Fibroblast of mammary gland (primary cell): Measurements from ENCODE around the gene SAPCD2.

Experiments
- DNase-seq: peaks from one replicate; pipeline ENCODE4 v3.0.0-alpha.2; 2010; ENCODE audit warnings: low read depth
- H3K4me3 ChIP-seq: 2 replicates; pipeline ENCODE4 v1.5.1; 2011; ENCODE audit warnings: low read depth, mild to moderate bottlenecking, low read length, moderate library complexity; ENCODE audit not compliant: control insufficient read depth
- TF ChIP-seq, protein P1 (sequence below): conservative IDR thresholded peaks from 2 replicates; pipeline ENCODE4 v1.5.1; 2011; ENCODE audit warnings: low read depth, low read length, inconsistent platforms; ENCODE audit not compliant: control insufficient read depth, insufficient read depth

SAPCD2 gene

DNA sequence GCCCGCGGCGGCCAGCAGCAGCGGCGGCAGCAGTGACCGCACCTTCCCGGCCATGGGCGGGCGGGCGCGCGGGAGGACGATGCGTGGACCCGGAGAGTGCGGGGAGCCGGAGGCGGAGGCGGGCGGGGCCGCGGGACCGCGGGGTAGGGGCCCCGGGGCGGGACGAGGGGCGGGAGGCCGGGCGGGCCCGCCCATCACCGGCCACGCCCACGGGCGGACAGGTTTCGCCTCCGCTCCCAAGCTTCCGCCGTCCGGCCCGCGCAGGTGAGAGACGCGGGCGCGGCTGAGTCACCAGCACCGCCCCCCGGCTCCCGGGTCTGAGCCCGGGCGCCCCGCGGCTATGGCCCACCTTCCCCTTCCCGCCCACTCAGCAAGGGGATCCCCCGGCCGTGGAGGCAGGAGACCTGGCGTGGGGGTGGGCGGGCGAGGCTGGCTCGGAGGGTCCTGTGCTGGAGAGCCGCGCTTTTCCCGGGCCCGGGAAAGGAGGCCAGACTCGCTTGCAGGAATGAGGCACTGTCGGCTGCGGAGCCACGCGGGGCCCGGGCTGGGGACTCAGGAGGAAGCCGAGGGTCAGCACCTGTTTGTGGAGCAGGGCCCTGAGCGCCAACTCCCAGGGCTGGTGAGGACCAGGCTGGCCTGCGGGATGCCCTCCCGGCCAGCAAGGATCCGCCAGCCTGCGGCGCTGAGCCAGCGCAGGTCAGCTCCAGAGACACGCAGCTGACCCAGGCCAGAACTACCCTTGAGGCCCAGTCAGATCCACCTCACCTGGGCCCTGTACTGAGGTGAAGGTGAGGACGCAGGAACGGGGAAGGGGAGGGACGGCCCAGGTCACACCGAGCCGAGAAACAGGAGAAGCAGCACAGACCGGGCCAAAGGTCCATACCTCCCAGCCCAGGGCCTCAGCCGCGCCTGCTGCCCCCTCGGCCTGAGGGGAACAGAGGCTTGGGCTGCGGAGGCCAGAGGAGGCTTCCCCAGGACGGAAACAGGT is 16.1 kb downstream of the SAPCD2 start, which contains the start of gene ENTPD2:
Gene ENTPD2 (minus strand): TSS at position 118 of the 988 bp plus-strand sequence. CDS start 64 bp downstream, at position 54.
- TF ChIP-seq, protein P1, sequence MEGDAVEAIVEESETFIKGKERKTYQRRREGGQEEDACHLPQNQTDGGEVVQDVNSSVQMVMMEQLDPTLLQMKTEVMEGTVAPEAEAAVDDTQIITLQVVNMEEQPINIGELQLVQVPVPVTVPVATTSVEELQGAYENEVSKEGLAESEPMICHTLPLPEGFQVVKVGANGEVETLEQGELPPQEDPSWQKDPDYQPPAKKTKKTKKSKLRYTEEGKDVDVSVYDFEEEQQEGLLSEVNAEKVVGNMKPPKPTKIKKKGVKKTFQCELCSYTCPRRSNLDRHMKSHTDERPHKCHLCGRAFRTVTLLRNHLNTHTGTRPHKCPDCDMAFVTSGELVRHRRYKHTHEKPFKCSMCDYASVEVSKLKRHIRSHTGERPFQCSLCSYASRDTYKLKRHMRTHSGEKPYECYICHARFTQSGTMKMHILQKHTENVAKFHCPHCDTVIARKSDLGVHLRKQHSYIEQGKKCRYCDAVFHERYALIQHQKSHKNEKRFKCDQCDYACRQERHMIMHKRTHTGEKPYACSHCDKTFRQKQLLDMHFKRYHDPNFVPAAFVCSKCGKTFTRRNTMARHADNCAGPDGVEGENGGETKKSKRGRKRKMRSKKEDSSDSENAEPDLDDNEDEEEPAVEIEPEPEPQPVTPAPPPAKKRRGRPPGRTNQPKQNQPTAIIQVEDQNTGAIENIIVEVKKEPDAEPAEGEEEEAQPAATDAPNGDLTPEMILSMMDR: no peak
- DNase-seq: no peak
- H3K4me3 ChIP-seq: no peak within 1 kb of the TSS

DNA sequence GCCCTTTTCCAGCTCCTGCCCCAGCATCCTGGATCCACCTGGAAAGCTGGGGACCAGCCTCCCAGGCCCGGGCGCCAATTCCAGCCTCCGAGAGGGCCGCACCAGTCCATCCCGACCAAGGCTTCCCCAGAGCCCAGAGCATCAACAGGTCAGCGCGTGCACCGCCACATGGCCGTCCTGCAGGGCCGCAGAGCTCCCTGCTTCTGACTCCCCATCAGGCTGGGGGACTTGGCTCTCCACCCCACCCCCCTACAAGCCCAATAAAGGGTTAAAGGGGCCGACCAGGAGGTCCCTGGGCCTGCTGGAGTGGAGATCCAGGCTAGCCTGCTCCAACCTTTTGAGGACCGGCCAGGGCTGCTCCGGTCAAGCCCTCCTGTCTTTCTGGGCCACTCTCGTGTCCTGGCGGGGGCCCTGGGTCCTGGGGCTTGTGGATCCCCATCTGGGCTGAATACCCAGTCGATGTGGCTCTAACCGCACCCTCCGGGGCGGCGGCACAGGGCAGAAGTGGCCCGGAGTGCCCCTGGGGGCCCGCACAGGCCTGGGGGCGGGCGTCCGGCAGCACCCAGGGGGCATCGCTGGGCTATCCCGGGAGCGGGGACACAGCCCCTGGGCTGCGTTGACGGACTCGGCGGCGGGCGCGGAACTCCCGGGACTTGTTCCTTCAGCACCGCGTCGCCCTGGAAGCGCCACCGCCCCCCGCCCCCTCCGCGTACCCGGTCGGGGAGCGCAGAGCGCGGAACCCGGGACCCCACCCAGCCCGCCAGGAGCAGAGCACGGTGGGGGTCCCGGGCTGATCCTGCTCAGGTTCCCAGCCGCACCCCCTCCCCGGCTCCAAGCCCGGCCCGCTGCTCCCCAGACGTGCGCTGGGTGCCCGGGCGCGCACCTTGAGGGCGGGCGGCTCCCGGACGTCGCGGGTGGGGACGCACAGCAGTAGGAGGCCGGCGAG is 17.1 kb downstream of the SAPCD2 start:
- no peak overlapping the region for H3K4me3 ChIP-seq
- no peak for DNase-seq
- TF ChIP-seq, protein P1: no peak

DNA sequence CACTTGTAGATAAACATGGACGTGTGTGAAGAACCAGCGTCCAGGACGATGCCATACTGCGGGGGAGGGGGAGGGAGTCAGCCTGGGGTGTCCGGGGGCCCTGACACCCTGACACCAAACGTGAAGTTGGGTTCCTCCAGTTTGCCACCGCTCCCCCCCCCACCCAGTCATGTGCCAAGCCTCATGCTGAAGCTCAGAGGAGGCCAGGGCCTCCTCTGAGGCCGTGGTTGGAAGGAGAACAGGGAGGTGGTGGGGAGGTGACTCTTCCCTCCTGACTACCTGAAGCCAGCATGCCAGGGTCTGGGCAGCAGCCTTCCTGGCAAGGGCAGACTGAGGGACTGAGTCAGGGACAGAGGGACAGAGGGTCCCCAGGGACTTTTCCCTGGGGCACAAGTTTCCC is 18.1 kb downstream of the SAPCD2 start:
- TF ChIP-seq, protein P1: no peak
- H3K4me3 ChIP-seq: no peak overlapping the region
- no peak for DNase-seq

- TF ChIP-seq, protein P1: no peak
- no peak overlapping the region for H3K4me3 ChIP-seq
- no peak for DNase-seq
Observed at GRCh38 chr9:137051145-137051724, 19.1 kb downstream of the SAPCD2 start.

DNA sequence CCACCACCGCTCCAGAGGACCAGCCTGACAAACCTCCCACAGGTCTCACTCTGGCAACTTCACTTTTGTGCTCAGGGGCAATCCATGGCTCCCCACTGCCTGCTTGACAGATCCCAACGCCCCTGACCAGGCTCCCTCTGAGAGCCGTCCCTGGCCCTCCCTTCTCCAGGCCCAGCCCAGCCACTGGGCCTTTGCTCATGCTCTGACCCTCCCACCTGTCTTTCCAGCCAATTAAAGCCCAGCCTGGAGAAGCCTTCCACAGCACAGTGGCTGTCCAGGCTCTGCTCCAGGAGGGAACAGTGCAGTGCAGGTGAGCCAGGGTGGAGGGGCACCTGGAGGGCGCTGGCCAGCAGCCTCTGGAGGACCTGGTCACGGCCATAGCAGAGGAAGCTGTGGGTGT is 19.8 kb downstream of the SAPCD2 start:
- no peak overlapping the region for H3K4me3 ChIP-seq
- DNase-seq: no peak
- TF ChIP-seq, protein P1: no peak
